Measurements from ENCODE around the gene MCF2L.

Gene MCF2L

DNA sequence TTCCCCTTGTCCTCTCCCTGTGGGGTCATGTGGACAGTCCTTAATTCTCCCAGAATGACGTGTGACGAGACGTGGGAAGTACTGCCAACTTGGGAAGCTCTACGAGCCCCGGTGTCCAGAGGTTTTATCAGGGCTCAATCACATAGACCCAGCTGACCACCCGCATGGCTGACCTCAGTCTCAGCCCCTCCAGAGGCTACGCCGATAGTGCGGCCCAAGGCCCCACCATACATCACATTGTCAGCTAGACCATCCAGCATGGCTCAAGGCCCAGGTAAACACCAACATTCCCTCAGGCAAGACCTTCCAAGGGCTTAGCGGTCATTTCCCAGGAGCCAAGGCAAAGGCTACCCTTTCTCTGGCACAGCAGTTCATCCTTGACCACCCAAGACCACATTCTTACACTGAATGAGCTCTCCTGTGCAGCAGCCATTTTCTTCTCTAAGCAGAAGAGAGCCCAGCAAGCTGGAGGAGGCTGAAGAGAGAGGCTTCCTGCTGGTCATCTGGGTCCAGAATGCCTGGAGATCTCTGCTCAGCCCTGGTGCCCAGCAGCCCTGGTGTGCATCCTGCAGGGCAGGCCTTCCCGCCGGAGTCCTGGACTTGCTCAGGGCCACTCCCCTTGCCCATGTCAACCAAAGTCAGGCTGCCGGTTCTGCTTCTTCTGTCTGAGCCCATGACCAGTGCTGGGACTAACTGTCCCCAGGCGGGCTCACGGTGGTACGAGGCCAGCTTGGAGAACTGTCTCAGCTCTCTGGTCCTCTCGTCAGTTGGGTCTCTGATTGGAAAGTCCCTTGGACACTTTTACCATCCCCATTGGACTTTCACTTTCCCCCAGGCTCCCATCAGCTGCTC, 145.7 kb downstream of the MCF2L start:
- DNase-seq (ENCODE audit: low read depth) = no peak

DNA sequence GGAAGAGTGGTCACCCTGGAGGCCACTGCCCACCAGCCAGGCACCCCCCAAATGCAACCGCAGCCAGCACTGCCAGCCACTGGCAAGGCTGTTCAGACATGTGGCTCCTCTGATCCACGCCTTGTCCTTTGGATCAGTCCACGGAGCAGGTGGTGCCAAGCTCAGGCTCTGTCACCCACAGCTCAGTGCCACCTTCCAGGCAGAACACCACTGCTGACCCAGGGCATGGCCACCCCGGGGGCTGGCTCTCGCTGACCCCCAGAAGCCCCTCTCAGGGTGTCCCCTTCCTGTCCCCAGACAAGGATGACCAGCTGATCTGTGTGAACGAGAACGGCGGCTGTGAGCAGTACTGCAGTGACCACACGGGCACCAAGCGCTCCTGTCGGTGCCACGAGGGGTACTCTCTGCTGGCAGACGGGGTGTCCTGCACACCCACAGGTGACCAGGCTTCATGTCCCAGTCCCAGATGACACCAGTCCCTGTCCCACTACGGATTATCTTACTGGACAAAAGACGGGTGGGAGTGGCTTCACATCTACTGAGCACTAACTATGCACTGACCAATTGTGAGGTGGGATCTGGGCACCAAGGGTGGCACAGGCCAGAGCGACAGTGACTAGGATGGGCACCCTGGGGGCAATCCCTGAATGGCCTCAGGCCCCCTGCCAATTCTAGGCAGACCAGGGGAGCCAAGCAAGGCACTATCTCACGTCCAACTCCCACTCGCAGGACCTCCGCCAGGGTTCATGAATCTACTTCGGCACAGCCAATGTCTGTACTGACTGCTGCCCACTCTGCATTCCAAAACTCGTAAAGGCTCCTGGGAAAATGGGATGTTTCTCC, 146.6 kb downstream of the MCF2L start:
- DNase-seq (ENCODE audit: low read depth) = no peak

DNA sequence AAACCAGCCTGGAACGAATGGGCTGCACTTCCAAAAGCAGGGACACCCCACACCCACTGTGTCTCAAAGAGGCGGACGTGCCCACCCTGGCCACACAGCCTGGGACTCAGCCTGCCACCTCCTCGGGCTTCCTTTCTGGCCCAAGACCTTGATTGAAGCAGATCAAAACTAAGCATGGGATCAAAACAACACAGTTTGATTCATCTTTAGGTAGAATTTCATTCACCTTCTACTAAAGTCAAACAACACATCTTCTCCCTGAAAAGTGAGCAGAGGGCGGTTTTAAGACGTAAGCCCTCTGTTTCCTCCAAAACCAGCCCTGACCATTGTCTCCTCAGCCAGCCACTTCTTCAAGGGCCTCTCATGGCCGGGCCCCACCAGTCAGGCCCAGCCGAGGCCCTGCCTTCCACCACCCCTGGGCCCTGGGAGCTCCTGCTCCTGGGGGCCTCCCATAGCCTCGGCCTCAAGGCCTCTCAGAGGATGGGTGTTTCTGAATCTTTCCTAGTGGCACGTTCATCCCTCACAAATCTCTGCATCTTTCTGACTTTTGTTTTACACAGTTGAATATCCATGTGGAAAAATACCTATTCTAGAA, 147.3 kb downstream of the MCF2L start:
- no peak for DNase-seq (ENCODE audit: low read depth)

DNA sequence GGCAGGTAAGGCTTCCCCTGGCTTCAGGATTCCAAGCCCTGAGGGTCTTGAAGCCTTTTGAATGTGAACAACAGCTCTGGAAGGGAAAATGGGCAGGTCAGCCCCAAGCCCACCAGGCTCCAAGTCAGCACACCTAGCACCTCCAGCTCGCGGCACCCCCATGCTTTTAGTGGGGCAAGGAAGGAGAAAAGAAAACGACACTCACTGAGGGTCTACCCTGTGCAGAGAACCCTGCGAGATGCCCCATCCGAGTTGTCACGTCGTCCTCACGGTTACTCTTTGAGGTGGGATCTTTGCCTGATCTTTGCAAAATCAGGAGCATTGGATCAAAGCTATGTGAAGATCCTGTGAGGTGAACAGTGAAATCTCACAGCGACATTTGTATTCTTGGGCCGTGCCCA, 147.9 kb downstream of the MCF2L start:
- DNase-seq (ENCODE audit: low read depth) = no peak

DNA sequence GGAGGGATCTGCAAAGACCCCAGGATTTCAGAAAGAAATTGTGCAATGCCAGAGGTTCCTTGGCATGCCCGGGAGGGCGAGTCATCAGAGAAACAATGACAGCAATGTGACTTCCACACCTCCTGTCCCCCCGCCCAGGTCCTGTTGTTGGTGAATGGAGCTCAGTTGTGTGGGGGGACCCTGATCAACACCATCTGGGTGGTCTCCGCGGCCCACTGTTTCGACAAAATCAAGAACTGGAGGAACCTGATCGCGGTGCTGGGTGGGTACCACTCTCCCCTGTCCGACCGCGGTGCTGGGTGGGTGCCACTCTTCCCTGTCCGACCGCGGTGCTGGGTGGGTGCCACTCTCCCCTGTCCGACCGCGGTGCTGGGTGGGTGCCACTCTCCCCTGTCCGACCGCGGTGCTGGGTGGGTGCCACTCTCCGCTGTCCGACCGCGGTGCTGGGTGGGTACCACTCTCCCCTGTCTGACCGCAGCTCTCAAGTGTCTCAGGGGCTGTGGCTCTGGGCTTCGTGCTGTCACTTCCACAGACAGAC, 148.4 kb downstream of the MCF2L start:
- no peak for DNase-seq (ENCODE audit: low read depth)

DNA sequence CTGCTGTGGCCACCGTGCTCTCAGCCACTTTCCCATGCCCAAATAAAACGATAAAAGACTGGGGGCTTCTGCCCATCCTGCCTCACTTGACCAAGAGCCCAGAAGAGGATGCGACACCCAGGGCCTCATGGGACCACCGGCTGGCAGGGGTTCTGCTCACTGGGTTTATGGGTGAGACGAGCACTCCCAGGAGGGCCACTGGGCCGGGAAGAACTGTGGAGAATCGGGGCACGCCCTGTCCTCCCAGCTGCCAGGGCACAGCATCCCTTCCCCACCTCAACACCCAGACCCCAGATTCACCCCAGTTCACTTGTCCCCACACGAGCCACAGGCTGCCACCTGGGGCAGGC, 148.9 kb downstream of the MCF2L start:
- DNase-seq (ENCODE audit: low read depth) = no peak

DNA sequence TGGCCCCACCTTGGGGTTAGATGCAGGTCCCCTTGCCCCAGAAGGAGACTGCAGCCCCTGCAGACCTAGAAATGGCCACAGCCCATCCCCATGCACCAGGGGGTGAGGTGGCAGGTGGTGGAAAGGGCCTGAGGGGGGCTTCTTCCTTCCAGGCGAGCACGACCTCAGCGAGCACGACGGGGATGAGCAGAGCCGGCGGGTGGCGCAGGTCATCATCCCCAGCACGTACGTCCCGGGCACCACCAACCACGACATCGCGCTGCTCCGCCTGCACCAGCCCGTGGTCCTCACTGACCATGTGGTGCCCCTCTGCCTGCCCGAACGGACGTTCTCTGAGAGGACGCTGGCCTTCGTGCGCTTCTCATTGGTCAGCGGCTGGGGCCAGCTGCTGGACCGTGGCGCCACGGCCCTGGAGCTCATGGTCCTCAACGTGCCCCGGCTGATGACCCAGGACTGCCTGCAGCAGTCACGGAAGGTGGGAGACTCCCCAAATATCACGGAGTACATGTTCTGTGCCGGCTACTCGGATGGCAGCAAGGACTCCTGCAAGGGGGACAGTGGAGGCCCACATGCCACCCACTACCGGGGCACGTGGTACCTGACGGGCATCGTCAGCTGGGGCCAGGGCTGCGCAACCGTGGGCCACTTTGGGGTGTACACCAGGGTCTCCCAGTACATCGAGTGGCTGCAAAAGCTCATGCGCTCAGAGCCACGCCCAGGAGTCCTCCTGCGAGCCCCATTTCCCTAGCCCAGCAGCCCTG, 149.4 kb downstream of the MCF2L start:
- DNase-seq (ENCODE audit: low read depth) = no peak

DNA sequence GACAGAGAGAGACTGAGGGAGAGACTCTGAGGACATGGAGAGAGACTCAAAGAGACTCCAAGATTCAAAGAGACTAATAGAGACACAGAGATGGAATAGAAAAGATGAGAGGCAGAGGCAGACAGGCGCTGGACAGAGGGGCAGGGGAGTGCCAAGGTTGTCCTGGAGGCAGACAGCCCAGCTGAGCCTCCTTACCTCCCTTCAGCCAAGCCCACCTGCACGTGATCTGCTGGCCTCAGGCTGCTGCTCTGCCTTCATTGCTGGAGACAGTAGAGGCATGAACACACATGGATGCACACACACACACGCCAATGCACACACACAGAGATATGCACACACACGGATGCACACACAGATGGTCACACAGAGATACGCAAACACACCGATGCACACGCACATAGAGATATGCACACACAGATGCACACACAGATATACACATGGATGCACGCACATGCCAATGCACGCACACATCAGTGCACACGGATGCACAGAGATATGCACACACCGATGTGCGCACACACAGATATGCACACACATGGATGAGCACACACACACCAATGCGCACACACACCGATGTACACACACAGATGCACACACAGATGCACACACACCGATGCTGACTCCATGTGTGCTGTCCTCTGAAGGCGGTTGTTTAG, 150.3 kb downstream of the MCF2L start:
- DNase-seq (ENCODE audit: low read depth) = no peak

DNA sequence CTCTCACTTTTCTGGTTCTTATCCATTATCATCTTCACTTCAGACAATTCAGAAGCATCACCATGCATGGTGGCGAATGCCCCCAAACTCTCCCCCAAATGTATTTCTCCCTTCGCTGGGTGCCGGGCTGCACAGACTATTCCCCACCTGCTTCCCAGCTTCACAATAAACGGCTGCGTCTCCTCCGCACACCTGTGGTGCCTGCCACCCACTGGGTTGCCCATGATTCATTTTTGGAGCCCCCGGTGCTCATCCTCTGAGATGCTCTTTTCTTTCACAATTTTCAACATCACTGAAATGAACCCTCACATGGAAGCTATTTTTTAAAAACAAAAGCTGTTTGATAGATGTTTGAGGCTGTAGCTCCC, 150.8 kb downstream of the MCF2L start:
- DNase-seq (ENCODE audit: low read depth) = no peak

DNA sequence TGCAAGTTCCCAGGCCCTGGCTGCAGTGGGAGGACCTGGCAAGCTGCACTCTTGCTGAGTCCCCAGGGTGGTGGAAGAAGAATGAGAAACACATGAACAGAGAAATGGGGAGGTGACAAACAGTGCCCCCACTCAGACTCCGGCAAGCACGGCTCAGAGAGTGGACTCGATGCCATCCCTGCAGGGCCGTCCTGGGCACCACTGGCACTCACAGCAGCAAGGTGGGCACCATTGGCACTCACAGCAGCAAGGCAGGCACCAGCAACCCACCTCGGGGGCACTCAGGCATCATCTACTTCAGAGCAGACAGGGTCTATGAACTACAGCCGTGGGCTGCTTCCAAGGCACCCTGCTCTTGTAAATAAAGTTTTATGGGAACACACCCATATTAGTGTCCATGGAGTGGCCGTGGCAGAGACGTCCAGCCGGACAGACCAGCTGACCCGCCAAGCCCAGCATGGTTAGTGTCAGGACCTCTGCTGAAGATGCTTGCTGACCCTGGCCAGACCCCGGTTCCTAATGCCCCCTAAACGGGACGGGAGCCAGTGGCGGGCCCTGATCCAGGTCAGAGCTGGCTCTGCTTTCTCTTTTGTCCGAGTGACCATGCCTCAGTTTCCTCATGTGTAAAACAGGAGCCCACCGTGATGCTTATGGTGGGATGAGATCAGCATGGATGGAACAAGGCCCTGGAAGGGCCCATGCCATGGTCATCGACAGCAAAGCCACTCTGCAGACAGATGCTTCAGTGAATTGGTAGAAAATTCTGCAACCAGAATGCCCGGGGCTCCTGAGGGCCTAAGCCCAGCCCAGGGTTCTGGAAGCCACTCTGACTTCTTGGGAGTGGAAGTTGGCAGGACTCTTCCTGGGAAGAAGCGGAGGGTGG, 151.5 kb downstream of the MCF2L start:
- no peak for DNase-seq (ENCODE audit: low read depth)

DNA sequence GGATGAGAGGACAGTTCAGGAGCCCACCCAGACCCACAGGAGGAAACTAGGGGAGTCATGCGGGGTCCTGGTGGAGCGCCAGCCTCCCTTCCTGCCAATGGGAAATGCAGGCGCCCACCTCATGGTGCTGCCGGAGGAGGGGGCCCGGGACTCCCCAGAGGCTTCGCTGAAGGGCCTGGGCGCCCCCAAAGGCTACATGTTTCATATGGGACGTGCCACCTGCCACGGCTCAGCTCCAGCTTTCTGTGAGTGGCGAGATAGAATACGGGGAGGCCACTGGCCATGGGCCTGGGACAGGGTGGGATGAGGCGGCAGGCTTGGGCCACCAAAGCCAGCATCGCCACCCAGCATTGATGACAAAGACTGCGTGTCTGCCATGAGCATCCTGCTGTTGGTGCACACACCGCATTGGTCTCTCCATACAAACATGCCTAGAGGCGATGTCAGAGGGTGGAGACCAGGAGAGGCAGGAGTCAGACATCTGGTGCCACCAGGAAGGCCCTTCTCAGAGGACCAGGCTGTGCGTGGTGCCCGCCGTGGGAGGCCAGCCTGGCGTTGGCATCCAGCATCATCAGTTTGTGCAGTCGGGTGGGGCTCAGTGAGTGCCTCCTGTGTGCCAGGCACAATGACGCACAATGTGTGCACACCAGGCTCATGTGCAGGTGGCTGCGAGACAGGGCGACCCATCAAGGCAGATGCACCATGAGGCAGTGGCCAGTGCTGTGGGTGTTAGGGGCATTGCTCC, 152.3 kb downstream of the MCF2L start:
- no peak for DNase-seq (ENCODE audit: low read depth)

DNA sequence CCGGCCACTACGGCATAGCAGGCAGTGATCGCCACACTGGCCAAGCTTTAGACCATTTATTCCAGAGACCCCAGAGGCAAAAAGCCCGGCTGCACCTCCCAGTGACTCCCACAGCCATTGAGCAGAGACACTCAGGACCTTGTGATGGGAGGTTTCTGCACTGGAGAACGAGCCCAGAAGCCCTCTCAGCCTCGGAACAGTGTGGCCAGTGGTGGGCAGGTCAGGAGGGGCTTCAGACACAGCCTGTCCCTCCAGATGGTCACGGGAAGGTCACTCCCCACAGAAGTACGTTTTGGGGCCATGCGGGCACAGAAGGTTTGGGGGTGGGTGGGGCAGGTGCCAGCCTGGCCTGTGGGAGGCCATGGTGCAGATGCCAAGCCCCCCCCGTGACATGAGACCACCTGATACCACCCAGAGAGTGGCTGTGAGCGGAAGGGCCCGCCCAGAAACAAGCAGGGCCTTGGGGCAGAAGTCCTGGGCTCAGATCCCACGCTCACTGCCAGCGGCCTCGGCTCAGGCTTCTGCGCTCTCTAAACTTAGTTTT, 153.0 kb downstream of the MCF2L start:
- DNase-seq (ENCODE audit: low read depth) = no peak

DNA sequence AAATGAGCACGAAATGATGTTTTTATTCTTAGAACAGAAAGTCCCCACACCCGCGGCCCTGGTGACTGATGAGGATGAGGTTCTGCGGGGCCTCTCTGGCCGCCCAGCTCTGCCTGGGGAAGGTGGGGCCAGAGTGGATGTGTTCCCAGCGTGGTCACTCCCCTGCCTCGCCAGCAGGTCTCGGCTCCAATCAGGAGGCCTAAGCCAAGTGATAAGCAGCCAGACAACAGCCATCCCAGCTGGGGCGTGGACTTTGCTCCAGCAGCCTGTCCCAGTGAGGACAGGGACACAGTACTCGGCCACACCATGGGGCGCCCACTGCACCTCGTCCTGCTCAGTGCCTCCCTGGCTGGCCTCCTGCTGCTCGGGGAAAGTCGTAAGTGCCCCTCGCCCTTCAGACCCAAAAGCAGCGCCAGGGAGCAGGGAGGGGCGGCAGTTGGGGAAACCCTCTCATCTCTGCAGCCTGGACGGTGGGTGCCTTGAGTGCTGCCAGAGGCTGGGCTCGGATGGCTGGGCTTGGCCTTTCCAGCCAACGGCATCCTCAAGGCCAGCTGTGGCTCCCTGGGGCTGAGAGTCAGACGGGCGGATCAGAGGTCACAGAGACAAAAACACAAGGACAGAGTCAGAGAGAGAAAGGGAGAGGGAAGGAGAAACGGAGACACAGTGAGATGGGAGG, 153.7 kb downstream of the MCF2L start, which contains the start of gene F10:
TSS of gene F10 (plus strand) at position 250 of the 676 bp plus-strand sequence. CDS start at position 307, 57 bp downstream.
- DNase-seq (ENCODE audit: low read depth) = no peak

DNA sequence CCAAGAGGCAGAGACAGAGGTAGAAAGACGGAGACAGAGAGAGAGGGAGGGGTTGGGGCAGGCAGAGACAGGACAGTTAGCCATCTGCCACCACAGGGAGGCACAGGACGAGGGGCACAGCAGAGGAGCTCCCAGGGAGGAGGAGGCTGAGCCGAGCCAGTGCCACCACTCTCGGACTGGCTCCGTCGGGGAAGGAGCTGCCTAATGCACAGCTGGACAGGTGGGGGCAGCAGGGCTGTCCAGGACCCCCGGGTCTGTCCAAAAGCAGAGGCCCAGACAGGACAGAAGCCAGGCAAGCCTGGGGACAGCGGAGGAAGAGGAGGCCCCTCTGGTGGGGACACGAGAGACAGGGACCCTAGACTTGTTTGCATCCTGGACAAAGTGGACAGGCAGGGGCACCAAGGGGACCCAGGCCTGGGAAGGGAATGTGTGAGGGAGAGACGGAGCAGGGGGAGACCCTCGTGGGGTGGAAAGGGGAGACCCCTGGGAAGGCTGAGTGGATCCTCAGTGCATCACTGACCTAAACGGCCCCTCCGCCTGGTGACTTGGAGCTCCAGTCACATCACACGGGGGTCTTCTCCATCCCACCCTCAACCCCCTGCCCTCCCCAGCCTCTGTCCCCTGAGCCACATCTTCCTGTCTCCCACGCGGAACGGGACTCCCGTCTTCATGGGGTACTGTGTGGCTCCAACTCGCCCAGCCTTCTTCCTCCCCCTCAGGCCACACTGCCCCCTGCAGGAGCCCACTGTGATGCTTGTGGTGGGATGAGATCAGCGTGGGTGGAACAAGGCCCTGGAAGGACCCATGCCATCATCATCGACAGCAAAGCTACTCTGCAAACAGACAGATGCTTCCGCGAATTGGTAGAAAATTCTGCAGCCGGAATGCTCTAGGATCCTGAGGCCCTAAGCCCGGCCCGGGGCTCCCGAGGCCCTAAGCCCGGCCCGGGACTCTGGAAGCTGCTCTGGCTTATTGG, 154.5 kb downstream of the MCF2L start:
- no peak for DNase-seq (ENCODE audit: low read depth)

DNA sequence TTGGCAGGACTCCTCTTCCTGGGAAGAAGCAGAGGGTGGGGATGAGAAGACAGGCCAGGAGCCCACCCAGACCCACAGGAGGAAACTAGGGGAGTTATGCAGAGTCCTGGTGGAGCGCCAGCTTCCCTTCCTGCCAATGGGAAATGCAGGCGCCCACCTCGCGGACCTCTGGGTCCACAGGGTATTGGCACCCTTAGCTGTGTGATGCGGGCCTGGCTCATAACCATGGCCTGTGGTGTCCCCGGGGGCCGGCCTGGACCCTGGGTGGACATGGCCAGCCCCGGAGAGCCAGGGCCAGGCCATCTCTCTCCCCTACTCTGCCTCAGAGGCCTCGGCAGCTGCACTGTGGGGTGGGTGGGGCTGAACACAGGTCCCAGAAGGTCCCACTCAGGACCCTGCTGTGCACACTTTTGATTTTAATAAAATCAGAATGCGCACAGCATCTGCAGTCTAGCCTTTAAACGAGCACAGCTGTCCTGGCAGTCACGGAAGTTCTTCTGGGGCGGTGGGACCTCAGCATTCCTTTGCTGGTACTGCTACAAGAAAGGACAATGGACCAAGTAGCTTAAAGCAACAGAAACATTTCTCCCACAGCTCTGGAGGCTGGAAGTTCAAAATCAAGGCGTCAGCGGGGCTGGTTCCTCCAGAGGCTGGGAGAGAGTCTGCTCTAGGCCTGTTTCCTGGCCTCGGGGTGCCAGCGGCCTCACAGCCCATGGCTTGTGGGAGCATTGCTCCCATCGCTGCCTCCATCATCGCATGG, 155.4 kb downstream of the MCF2L start:
- no peak for DNase-seq (ENCODE audit: low read depth)

DNA sequence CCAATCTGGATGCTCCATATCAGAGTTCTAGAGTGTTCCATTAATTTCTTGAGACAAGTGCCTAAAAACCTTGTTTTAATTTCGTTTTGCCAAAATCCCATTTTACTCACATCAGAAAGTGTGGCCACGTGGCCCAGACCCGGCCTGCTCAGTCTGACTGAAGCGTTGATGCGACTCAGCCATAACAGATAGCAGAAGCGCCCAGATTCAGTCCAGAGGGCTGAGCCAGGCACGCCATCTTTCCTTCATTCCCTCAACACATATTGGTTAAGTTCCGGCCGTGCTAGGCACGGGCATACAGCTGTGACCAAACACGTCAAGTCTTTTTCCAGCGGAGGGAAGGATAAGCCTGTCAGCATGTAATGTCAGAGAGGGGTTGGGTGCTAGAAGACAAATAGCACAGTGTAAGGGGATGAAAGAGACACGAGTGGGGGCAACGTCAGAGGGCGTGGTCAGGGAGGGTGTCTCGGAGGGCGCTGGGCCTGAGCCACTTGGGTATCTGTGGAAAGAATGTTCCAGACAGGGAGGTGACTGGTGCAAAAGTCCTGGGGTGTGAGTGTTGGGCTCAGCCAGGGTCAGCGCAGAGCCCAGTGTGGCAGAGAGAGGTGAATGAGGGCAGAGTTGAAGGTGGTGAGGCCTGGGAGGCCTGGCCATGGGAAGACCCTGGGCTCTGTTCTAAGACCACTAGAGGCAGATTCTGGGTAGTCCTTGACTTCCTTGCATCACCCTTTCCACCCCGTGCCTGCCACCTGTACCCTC, 156.7 kb downstream of the MCF2L start:
- DNase-seq (ENCODE audit: low read depth) = no peak

Data from stimulated activated CD8-positive, alpha-beta memory T cell treated with anti-CD3 and anti-CD28 coated beads, Interleukin-12 subunit alpha, Interleukin-12 subunit beta, amount 100 ng/mL, for 4 hours (primary cell).